GM21367 (cell line): ENCODE results near the gene CHPT1.
"Not testable (repeated sequence)": the region's sequence is repeated elsewhere in the genome, so short reads cannot be mapped to it uniquely, and the experiment has no call there.

Experiments
- ATAC-seq: cut with Tn5 transposase; IDR thresholded peaks from one replicate; pipeline ENCODE4 v1.9.1; 2021; ENCODE audit not compliant: unreplicated experiment

Gene CHPT1

DNA sequence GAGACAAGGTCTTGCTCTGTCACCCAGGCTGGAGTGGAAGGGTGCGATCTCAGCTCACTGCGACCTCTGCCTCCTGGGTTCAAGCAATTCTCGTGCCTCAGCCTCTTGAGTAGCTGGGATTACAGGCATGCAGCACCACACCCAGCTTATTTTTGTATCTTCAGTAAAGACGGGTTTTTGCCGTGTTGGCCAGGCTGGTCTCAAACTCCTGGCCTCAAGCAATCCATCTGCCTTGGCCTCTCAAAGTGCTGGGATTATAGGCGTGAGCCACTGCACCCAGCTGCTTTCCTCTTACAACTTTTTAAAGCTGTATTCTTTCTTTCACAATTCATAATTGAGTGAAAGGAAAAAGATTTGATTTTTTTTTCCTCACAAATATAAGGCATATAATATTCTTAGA is 15.8 kb upstream of the CHPT1 start:
- ATAC-seq, result not testable (repeated sequence)

- no peak for ATAC-seq
Measured at GRCh38 chr12:101685092-101685491, 12.3 kb upstream of the CHPT1 start.

GRCh38 chr12:101686176-101686575 is 11.3 kb upstream of the CHPT1 start:
- ATAC-seq, result no peak

- ATAC-seq, result no peak
Measured at GRCh38 chr12:101690544-101691098, 6.8 kb upstream of the CHPT1 start.

DNA sequence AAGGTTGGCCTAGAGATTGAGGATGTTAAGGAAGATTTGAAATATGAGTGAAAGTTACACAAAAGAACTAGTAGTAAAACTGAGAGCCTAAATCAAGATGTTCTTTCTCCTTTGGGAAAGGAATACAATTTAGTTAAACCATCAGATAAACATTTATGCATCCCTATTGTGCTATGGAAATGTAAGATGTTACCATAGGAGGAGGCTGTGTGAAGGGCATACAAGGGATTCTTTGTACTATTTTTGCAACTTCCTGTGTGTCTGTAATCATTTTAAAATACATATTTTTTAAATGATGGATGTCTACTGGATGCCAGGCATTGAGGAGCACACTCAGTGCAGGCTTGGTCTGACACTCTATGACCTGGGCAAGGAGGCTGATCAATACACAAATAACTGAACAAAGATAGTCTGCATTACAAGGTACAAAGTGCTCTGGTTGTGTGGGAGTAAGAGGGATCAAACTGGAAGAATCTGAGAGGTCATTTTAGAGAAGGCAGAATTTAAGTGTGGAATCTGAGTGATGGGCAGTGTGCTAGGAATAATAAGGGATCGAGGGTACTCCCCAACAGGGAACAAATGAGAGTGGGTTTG is 5.8 kb upstream of the CHPT1 start:
- ATAC-seq, result no peak

DNA sequence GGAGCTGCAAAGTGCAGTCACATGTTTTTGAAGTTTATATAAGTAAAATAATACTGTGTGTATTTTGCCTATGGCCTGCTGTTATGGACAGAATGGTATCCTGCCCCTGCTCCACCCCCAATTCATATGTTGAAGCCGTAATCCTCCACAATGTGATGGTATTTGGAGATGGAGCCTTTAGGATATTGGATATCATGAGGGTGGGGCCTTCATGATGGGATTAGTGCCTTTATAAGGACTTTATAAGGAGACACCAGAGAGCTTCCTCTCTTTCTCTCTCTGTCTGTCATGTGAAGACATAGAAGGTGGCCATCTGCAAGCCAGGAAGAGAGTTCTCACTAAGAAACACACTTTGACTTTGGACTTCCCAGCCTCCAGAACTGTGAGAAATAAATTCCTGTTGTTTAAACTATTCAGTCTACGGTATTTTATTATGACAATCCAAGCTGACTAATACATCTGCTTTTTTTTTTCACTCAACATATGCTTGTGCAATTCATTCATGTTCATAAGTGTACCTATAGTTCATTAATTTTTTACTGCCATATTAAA is 3.1 kb upstream of the CHPT1 start:
- no peak for ATAC-seq

GRCh38 chr12:101694986-101695385 is 2.5 kb upstream of the CHPT1 start:
- ATAC-seq, result no peak

DNA sequence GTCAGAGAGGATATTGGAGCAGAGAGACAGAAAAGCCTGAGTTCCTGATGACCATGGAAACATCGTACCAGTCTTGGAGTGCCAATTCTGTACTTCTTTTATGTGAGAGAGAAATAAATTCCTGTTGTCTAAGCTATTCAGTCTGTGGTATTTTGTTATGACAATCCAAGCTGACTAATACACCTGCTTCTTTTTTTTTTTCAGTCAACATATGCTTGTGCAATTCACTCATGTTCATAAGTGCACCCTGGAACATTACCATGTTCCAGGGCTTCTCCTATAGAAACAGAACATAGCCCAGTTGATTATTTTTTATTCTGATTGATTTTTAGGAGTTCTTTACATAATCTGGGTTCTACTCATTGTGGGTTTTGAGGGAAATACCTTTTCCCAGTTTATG is 1.7 kb upstream of the CHPT1 start:
- ATAC-seq, result no peak

- ATAC-seq, result no peak
Measured at GRCh38 chr12:101696251-101697196, 916 bp upstream of the CHPT1 start.

- ATAC-seq, result peak; percentile 14
Measured at GRCh38 chr12:101697930-101698799, 725 bp downstream of the CHPT1 start.

- ATAC-seq, result no peak
Measured at GRCh38 chr12:101698800-101699347, 1.4 kb downstream of the CHPT1 start.

GRCh38 chr12:101700299-101700820 is 2.9 kb downstream of the CHPT1 start:
- no peak for ATAC-seq

DNA sequence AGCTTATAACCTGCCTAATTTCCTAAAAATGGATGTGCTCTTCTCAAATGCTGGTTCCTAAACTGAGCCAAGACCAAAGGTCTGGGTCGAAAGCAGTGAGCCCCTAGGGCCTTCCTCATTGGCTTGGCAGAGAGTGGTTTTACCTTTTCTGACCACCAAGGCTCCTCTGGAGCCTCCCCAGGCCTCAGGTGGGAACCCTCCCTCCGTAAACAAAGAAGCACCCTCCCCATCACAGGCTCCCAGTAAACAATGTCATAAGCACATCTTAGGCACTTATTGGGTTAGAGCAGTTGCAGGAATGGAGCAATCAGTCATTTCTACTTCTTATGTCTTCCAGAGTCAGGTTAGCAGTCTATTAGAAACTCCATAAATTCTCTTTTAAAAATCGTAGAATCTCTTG is 6.0 kb downstream of the CHPT1 start:
- no peak for ATAC-seq

DNA sequence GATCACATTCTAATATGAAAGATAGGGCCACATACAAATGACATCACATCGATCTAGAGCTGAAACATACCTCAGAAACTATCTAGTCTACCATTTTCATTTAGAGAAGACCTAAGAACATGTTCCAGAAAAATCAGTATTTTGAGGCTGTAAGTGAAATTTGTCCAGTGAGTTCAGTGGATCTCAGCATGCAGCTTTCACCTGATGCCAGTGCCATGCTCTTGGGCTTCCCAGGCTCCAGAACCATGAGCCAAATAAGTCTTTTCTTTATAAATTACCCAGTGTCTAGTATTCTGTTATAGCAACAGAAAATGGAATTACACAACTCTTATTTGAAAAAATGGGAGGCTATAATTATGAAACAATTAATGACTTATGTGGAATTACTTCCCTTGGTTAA is 9.0 kb downstream of the CHPT1 start:
- no peak for ATAC-seq

DNA sequence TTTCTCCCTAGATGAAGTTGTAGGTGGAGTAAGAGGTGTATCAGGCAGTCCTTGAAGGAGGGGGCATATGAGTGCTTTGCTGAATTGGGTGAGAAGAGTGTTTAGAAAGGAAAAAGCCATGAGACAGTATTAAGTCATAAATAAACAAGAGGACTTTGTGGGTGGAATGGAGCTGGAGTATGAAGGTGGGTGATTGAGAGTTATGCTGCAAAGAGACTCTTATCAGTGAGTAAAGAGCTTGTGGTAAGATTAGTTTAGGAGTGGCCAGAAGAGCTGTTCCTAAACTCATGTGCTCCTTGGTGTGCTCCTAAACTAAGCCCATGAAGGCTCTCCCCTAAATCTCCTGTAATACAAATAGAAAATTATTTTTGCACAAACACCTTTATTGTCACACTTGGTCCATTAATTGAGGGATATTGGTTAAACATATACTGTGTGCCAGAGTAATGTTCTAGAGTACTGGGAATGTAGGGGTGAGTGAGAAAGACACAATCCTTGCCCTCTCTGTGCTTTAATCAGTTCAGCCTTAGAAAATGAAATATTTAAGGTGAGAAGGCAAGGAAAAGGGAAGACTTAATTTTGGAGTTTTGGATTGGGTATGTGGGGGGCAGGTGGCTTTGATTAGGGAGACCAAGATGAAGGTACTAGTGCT is 9.8 kb downstream of the CHPT1 start:
- no peak for ATAC-seq

DNA sequence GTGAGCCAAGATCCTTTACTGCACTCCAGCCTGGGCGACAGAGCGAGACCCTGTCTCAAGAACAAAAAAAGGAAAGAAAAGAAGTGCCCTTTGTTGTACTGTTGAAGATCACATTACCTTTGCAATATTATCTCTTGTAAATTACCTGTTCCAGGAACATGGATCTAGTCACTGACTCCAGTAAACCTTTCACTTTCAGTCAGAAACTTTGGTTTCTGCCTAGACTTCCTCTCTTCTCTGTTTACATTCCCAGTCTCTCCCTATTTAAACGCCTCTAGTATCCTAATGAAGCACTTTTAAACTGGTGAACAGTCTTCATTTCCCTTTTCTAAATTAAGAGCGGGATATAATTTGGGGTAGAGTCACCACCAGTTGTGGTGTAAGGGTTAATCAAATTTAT is 12.8 kb downstream of the CHPT1 start:
- no peak for ATAC-seq

DNA sequence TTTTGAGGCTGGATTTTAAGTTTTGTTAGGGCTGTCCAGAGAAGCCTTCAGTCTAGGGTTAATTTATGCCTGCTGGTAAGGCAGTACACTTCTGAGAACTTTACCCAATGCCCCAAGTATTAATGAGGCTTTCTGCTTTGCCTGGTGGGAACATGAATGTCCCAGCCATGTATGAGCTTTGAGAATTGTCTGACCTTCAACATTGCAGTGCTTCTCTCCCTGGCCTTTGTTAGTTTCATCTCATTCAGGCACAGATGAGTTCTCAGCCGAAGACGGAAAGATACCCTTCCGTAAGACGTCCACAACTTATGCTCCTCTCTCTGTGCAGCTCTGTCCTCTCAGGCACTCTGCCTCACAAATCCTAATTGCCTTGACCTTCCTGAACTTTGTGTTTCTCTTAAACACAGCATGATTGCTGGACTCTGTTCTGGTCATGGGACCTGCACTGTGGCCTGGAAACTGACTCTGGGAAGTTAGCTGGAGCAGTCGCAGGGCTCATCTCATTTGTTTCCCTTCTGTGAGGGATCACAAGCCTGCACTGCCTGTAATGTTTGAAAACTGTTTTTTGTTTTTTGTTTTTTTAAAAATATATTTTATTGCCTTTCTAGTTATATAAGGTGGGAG is 15.7 kb downstream of the CHPT1 start:
- no peak for ATAC-seq

- ATAC-seq, result no peak
Measured at GRCh38 chr12:101713930-101714329, 16.5 kb downstream of the CHPT1 start.

DNA sequence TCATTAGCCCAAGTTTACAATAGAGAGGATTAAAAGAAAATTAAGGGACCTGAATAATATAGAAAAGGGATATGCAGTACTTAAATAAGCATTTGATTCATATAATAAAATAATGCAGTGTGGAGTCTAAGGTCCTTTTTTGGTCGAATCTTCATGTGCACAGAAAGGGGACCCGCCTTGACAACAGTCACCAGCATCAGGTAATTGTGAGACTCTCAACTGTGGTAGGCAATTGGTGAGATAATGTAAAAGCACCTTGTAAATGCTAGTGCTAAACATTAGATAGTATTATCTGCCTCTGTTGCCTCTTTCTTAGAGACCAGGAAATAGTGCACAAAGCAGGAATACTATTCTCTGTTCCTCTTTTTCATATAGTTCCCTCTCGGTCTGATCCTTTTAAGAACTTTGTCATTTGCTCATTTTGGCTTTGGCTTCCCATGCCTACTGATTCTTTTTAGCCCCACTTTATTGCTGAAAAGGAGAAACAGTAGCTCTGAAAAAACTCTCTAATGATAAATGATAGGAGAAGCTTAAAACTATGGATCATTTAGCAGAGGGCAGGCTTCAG is 17.5 kb downstream of the CHPT1 start:
- no peak for ATAC-seq
